ENCODE measurements around the gene NAP1L1.

NAP1L1 gene

GRCh38 chr12:76037130-76038103 lies 47.1 kb downstream of the NAP1L1 start:
- peak; percentile 86 for FAIRE-seq

GRCh38 chr12:76035045-76035444 lies 49.4 kb downstream of the NAP1L1 start:
- FAIRE-seq, result no peak

GRCh38 chr12:76033081-76034011 lies 51.1 kb downstream of the NAP1L1 start:
- FAIRE-seq, result no peak

- no peak for FAIRE-seq
Observed at GRCh38 chr12:76032043-76032981, 52.2 kb downstream of the NAP1L1 start.

- FAIRE-seq, result peak; percentile 48
Observed at GRCh38 chr12:76031414-76032042, 53.0 kb downstream of the NAP1L1 start, which contains the start of gene PHLDA1. PHLDA1 (minus strand) TSS chr12:76031776.

- no peak for FAIRE-seq
Observed at GRCh38 chr12:76031081-76031413, 53.4 kb downstream of the NAP1L1 start.

- FAIRE-seq, result no peak
Observed at GRCh38 chr12:76030341-76031080, 54.0 kb downstream of the NAP1L1 start.

GRCh38 chr12:76029982-76030340 lies 54.5 kb downstream of the NAP1L1 start:
- no peak for FAIRE-seq

GRCh38 chr12:76028571-76029277 lies 55.8 kb downstream of the NAP1L1 start:
- no peak for FAIRE-seq

GRCh38 chr12:76026643-76027063 lies 57.8 kb downstream of the NAP1L1 start:
- peak; percentile 78 for FAIRE-seq

- FAIRE-seq, result peak; percentile 65
Observed at GRCh38 chr12:76025601-76026575, 58.6 kb downstream of the NAP1L1 start.

GRCh38 chr12:76024942-76025600 lies 59.4 kb downstream of the NAP1L1 start:
- peak; percentile 58 for FAIRE-seq

GRCh38 chr12:76024102-76024781 lies 60.2 kb downstream of the NAP1L1 start:
- FAIRE-seq, result no peak

GRCh38 chr12:76023069-76023690 lies 61.3 kb downstream of the NAP1L1 start:
- no peak for FAIRE-seq

- FAIRE-seq, result no peak
Observed at GRCh38 chr12:76022506-76022905, 62.0 kb downstream of the NAP1L1 start.

- peak; percentile 69 for FAIRE-seq
Observed at GRCh38 chr12:76020731-76021672, 63.5 kb downstream of the NAP1L1 start.

Measured in TTC549 (cell line).